Measurements from ENCODE around the gene ANKRD42. TPM values are rescaled to one million over a fixed set of nuclear protein-coding genes. Genes with fewer than 3 reads are reported as not detected.

Gene ANKRD42
- total and polyA plus RNA-seq, 2 donors (not counting 1 experiment from before 2014, with no cell fraction given): 6.5 to 17.5 TPM

GRCh38 chr11:83252266-83252665, 58.8 kb downstream of the ANKRD42 start:
- Histone ChIP-seq H3K27ac (ENCODE audit: insufficient read depth, low read length) (no peak overlapping the region), H3K36me3 (ENCODE audit: control insufficient read depth, insufficient read depth, low read length) (no peaks in the 10 kb centered on the region), H3K9ac (ENCODE audit: insufficient read depth, low read length) (no peak overlapping the region), H3K27me3 (ENCODE audit: control insufficient read depth, insufficient read depth, low read length) (no peaks in the 10 kb centered on the region), H3K79me2 (ENCODE audit: control insufficient read depth, insufficient read depth, low read length) (no peaks in the 10 kb centered on the region), H3K4me3 (replicated peaks in 1 of 4; ENCODE audit: control extremely low read depth in 1 of 4, insufficient read depth in 1 of 4, low read depth in 3 of 4, low read length in 4 of 4) (no peak overlapping the region), H3K9me3 (ENCODE audit: control insufficient read depth, insufficient read depth, low read depth, low read length) (no peaks in the 10 kb centered on the region), H3K4me2 (ENCODE audit: extremely low read depth, insufficient read depth, low read length) (no peak overlapping the region), H2AFZ (ENCODE audit: low read length) (no peak overlapping the region), H3K4me1 (ENCODE audit: control insufficient read depth, extremely low read depth, insufficient read depth, low read length) (no peaks in the 10 kb centered on the region), H4K20me1 (ENCODE audit: control insufficient read depth, extremely low read depth, insufficient read depth, low read length) (no peaks in the 10 kb centered on the region)
- TF ChIP-seq CTCF (conservative IDR thresholded peaks at IDR 0.05 in 1 of 2, IDR thresholded peaks at IDR 0.05 in 1 of 2; ENCODE audit: low read depth in 1 of 2, low read length in 2 of 2): no peak
- no peak for TF ChIP-seq EZH2 (IDR thresholded peaks at IDR 0.05; ENCODE audit: low read length, missing control alignments)
- DNase-seq (ENCODE audit: low read depth in 2 of 2): no peak

GRCh38 chr11:83252941-83253340, 59.4 kb downstream of the ANKRD42 start:
- Histone ChIP-seq H3K79me2 (ENCODE audit: control insufficient read depth, insufficient read depth, low read length) (no peaks in the 10 kb centered on the region), H3K9me3 (ENCODE audit: control insufficient read depth, insufficient read depth, low read depth, low read length) (no peaks in the 10 kb centered on the region), H2AFZ (ENCODE audit: low read length) (no peak overlapping the region)

GRCh38 chr11:83255366-83255765, 61.9 kb downstream of the ANKRD42 start:
- H2AFZ ChIP-seq (ENCODE audit: low read length): no peak overlapping the region
- DNase-seq (ENCODE audit: low read depth in 2 of 2): no peak
- H3K4me2 ChIP-seq (ENCODE audit: extremely low read depth, insufficient read depth, low read length): no peak overlapping the region
- H3K79me2 ChIP-seq (ENCODE audit: control insufficient read depth, insufficient read depth, low read length): no peaks in the 10 kb centered on the region
- no peak overlapping the region for H3K4me3 ChIP-seq (replicated peaks in 1 of 4; ENCODE audit: control extremely low read depth in 1 of 4, insufficient read depth in 1 of 4, low read depth in 3 of 4, low read length in 4 of 4)
- H3K4me1 ChIP-seq (ENCODE audit: control insufficient read depth, extremely low read depth, insufficient read depth, low read length): peaks cover 6% of the 10 kb centered on the region
- no peak overlapping the region for H3K9ac ChIP-seq (ENCODE audit: insufficient read depth, low read length)
- no peak overlapping the region for H3K27ac ChIP-seq (ENCODE audit: insufficient read depth, low read length)
- TF ChIP-seq EZH2 (IDR thresholded peaks at IDR 0.05; ENCODE audit: low read length, missing control alignments) (no peak), CTCF (conservative IDR thresholded peaks at IDR 0.05 in 1 of 2, IDR thresholded peaks at IDR 0.05 in 1 of 2; ENCODE audit: low read depth in 1 of 2, low read length in 2 of 2) (no peak)
- no peaks in the 10 kb centered on the region for H4K20me1 ChIP-seq (ENCODE audit: control insufficient read depth, extremely low read depth, insufficient read depth, low read length)
- H3K27me3 ChIP-seq (ENCODE audit: control insufficient read depth, insufficient read depth, low read length): no peaks in the 10 kb centered on the region
- no peaks in the 10 kb centered on the region for H3K9me3 ChIP-seq (ENCODE audit: control insufficient read depth, insufficient read depth, low read depth, low read length)
- H3K36me3 ChIP-seq (ENCODE audit: control insufficient read depth, insufficient read depth, low read length): peaks cover 3% of the 10 kb centered on the region

More at GRCh38 chr11:83252941-83253340, 59.4 kb downstream of the ANKRD42 start:
- H3K27ac ChIP-seq (ENCODE audit: insufficient read depth, low read length): no peak overlapping the region
- H3K27me3 ChIP-seq (ENCODE audit: control insufficient read depth, insufficient read depth, low read length): no peaks in the 10 kb centered on the region
- H3K36me3 ChIP-seq (ENCODE audit: control insufficient read depth, insufficient read depth, low read length): no peaks in the 10 kb centered on the region
- TF ChIP-seq EZH2 (IDR thresholded peaks at IDR 0.05; ENCODE audit: low read length, missing control alignments) (no peak), CTCF (conservative IDR thresholded peaks at IDR 0.05 in 1 of 2, IDR thresholded peaks at IDR 0.05 in 1 of 2; ENCODE audit: low read depth in 1 of 2, low read length in 2 of 2) (no peak)
- no peaks in the 10 kb centered on the region for H4K20me1 ChIP-seq (ENCODE audit: control insufficient read depth, extremely low read depth, insufficient read depth, low read length)
- no peak for DNase-seq (ENCODE audit: low read depth in 2 of 2)
- no peak overlapping the region for H3K9ac ChIP-seq (ENCODE audit: insufficient read depth, low read length)
- H3K4me3 ChIP-seq (replicated peaks in 1 of 4; ENCODE audit: control extremely low read depth in 1 of 4, insufficient read depth in 1 of 4, low read depth in 3 of 4, low read length in 4 of 4): no peak overlapping the region
- H3K4me1 ChIP-seq (ENCODE audit: control insufficient read depth, extremely low read depth, insufficient read depth, low read length): peaks cover 6% of the 10 kb centered on the region
- H3K4me2 ChIP-seq (ENCODE audit: extremely low read depth, insufficient read depth, low read length): no peak overlapping the region
